ENCODE results near the gene MYCN. TPM values are rescaled to one million over a fixed set of nuclear protein-coding genes. Genes with fewer than 3 reads are reported as not detected.
"Not testable (repeated sequence)": the region's sequence is repeated elsewhere in the genome, so short reads cannot be mapped to it uniquely, and the experiment has no call there.

Gene MYCN
- total and polyA plus RNA-seq, 2 donors (not counting 1 experiment from before 2014, with no cell fraction given), result not detected

GRCh38 chr2:15950088-15950952 lies 10.0 kb downstream of the MYCN start:
- Histone ChIP-seq H3K4me3 (replicated peaks in 1 of 4; ENCODE audit: control extremely low read depth in 1 of 4, insufficient read depth in 1 of 4, low read depth in 3 of 4, low read length in 4 of 4) (no peak overlapping the region), H4K20me1 (ENCODE audit: control insufficient read depth, extremely low read depth, insufficient read depth, low read length) (no peaks in the 10 kb centered on the region), H2AFZ (ENCODE audit: low read length) (no peak overlapping the region), H3K79me2 (ENCODE audit: control insufficient read depth, insufficient read depth, low read length) (no peaks in the 10 kb centered on the region), H3K27ac (ENCODE audit: insufficient read depth, low read length) (no peak overlapping the region), H3K9ac (ENCODE audit: insufficient read depth, low read length) (no peak overlapping the region), H3K4me1 (ENCODE audit: control insufficient read depth, extremely low read depth, insufficient read depth, low read length) (no peaks in the 10 kb centered on the region), H3K27me3 (ENCODE audit: control insufficient read depth, insufficient read depth, low read length) (no peaks in the 10 kb centered on the region), H3K4me2 (ENCODE audit: extremely low read depth, insufficient read depth, low read length) (no peak overlapping the region), H3K36me3 (ENCODE audit: control insufficient read depth, insufficient read depth, low read length) (no peaks in the 10 kb centered on the region), H3K9me3 (ENCODE audit: control insufficient read depth, insufficient read depth, low read depth, low read length) (no peaks in the 10 kb centered on the region)
- TF ChIP-seq CTCF (conservative IDR thresholded peaks at IDR 0.05 in 1 of 2, IDR thresholded peaks at IDR 0.05 in 1 of 2; ENCODE audit: low read depth in 1 of 2, low read length in 2 of 2) (no peak), EZH2 (IDR thresholded peaks at IDR 0.05; ENCODE audit: low read length, missing control alignments) (no peak)
- no peak for DNase-seq (ENCODE audit: low read depth in 2 of 2)

- not testable (repeated sequence) for H3K4me3 ChIP-seq (replicated peaks in 1 of 4; ENCODE audit: control extremely low read depth in 1 of 4, insufficient read depth in 1 of 4, low read depth in 3 of 4, low read length in 4 of 4); H4K20me1 ChIP-seq (ENCODE audit: control insufficient read depth, extremely low read depth, insufficient read depth, low read length); H3K36me3 ChIP-seq (ENCODE audit: control insufficient read depth, insufficient read depth, low read length); H3K27ac ChIP-seq (ENCODE audit: insufficient read depth, low read length); DNase-seq (ENCODE audit: low read depth in 2 of 2); H3K27me3 ChIP-seq (ENCODE audit: control insufficient read depth, insufficient read depth, low read length); H3K9me3 ChIP-seq (ENCODE audit: control insufficient read depth, insufficient read depth, low read depth, low read length); H3K4me2 ChIP-seq (ENCODE audit: extremely low read depth, insufficient read depth, low read length); H3K9ac ChIP-seq (ENCODE audit: insufficient read depth, low read length); H2AFZ ChIP-seq (ENCODE audit: low read length); H3K79me2 ChIP-seq (ENCODE audit: control insufficient read depth, insufficient read depth, low read length); H3K4me1 ChIP-seq (ENCODE audit: control insufficient read depth, extremely low read depth, insufficient read depth, low read length)
Observed at GRCh38 chr2:15951936-15952335, 11.6 kb downstream of the MYCN start.

- Histone ChIP-seq H3K4me3 (replicated peaks in 1 of 4; ENCODE audit: control extremely low read depth in 1 of 4, insufficient read depth in 1 of 4, low read depth in 3 of 4, low read length in 4 of 4) (no peak overlapping the region), H3K9me3 (ENCODE audit: control insufficient read depth, insufficient read depth, low read depth, low read length) (no peaks in the 10 kb centered on the region), H3K79me2 (ENCODE audit: control insufficient read depth, insufficient read depth, low read length) (no peaks in the 10 kb centered on the region), H4K20me1 (ENCODE audit: control insufficient read depth, extremely low read depth, insufficient read depth, low read length) (no peaks in the 10 kb centered on the region), H2AFZ (ENCODE audit: low read length) (no peak overlapping the region), H3K27ac (ENCODE audit: insufficient read depth, low read length) (no peak overlapping the region), H3K9ac (ENCODE audit: insufficient read depth, low read length) (no peak overlapping the region), H3K4me1 (ENCODE audit: control insufficient read depth, extremely low read depth, insufficient read depth, low read length) (no peaks in the 10 kb centered on the region), H3K4me2 (ENCODE audit: extremely low read depth, insufficient read depth, low read length) (no peak overlapping the region), H3K27me3 (ENCODE audit: control insufficient read depth, insufficient read depth, low read length) (no peaks in the 10 kb centered on the region), H3K36me3 (ENCODE audit: control insufficient read depth, insufficient read depth, low read length) (no peaks in the 10 kb centered on the region)
- no peak for DNase-seq (ENCODE audit: low read depth in 2 of 2)
- no peak for TF ChIP-seq CTCF (conservative IDR thresholded peaks at IDR 0.05 in 1 of 2, IDR thresholded peaks at IDR 0.05 in 1 of 2; ENCODE audit: low read depth in 1 of 2, low read length in 2 of 2)
- TF ChIP-seq EZH2 (IDR thresholded peaks at IDR 0.05; ENCODE audit: low read length, missing control alignments), result no peak
Observed at GRCh38 chr2:15952451-15953146, 12.2 kb downstream of the MYCN start.

Measured in fibroblast of lung (primary cell).